Measurements from ENCODE around the gene TRAPPC2L.

- TF ChIP-seq POLR2A (IDR thresholded peaks at IDR 0.05; ENCODE audit: low read depth, low read length), result no peak
- TF ChIP-seq TAF1 (IDR thresholded peaks at IDR 0.05; ENCODE audit: low read depth, low read length), result no peak
Observed at GRCh38 chr16:88901718-88902337, 44.9 kb downstream of the TRAPPC2L start.
